WERI-Rb-1 (cell line): ENCODE measurements around the gene B3GAT1.

Source experiments
- DNase-seq: peaks from one replicate; pipeline ENCODE4 v3.0.0-alpha.2; 2020
- H3K27ac ChIP-seq: fragments of 250-450 bp; sonication (Bioruptor Pico); 2 replicates; pipeline ENCODE4 v1.5.1; 2020; ENCODE audit warnings: mild to moderate bottlenecking, moderate library complexity
- H3K27me3 ChIP-seq: fragments of 250-450 bp; sonication (Bioruptor Pico); 2 replicates; pipeline ENCODE4 v1.5.1; 2021; ENCODE audit warnings: mild to moderate bottlenecking, low read depth, moderate library complexity; ENCODE audit not compliant: insufficient read depth, severe bottlenecking
- H3K36me3 ChIP-seq: fragments of 250-450 bp; sonication (Bioruptor Pico); 2 replicates; pipeline ENCODE4 v1.5.1; 2020; ENCODE audit warnings: mild to moderate bottlenecking, moderate library complexity
- H3K4me3 ChIP-seq: 2 replicates; pipeline ENCODE4 v1.5.1; 2011; ENCODE audit warnings: low read depth, mild to moderate bottlenecking, control low read depth, low read length
- H3K9me3 ChIP-seq: fragments of 250-450 bp; sonication (Bioruptor Pico); 2 replicates; pipeline ENCODE4 v1.5.1; 2021; ENCODE audit warnings: mild to moderate bottlenecking, moderate library complexity; ENCODE audit not compliant: severe bottlenecking
- CTCF ChIP-seq: IDR thresholded peaks from 2 replicates; pipeline ENCODE4 v1.5.1; 2011; ENCODE audit warnings: low read depth, mild to moderate bottlenecking, control low read depth, inconsistent platforms, low read length

The B3GAT1 gene

GRCh38 chr11:134340354-134340964 is 71.6 kb downstream of the B3GAT1 start:
- Histone ChIP-seq H3K27me3 (no peaks in the 10 kb centered on the region), H3K36me3 (peaks cover 10% of the 10 kb centered on the region; the same call in 1 of the 2 replicates), H3K4me3 (no peak overlapping the region), H3K9me3 (no peaks in the 10 kb centered on the region), H3K27ac (no peak overlapping the region)
- DNase-seq, result no peak
- TF ChIP-seq CTCF, result no peak

GRCh38 chr11:134339756-134340155 is 72.3 kb downstream of the B3GAT1 start:
- no peak for DNase-seq
- H3K36me3 ChIP-seq, result peaks cover 12% of the 10 kb centered on the region
- no peak overlapping the region for H3K27ac ChIP-seq

GRCh38 chr11:134338654-134339053 is 73.4 kb downstream of the B3GAT1 start:
- Histone ChIP-seq H3K4me3 (no peak overlapping the region), H3K36me3 (peaks cover 12% of the 10 kb centered on the region), H3K27ac (no peak overlapping the region), H3K27me3 (no peaks in the 10 kb centered on the region), H3K9me3 (no peaks in the 10 kb centered on the region)
- TF ChIP-seq CTCF, result no peak
- no peak for DNase-seq

More at GRCh38 chr11:134339756-134340155, 72.3 kb downstream of the B3GAT1 start:
- no peaks in the 10 kb centered on the region for H3K27me3 ChIP-seq
- TF ChIP-seq CTCF, result no peak
- H3K4me3 ChIP-seq, result no peak overlapping the region
- no peaks in the 10 kb centered on the region for H3K9me3 ChIP-seq

GRCh38 chr11:134338068-134338467 is 74.0 kb downstream of the B3GAT1 start:
- TF ChIP-seq CTCF, result no peak
- H3K4me3 ChIP-seq, result no peak overlapping the region
- H3K9me3 ChIP-seq, result no peaks in the 10 kb centered on the region
- no peak for DNase-seq
- H3K27ac ChIP-seq, result no peak overlapping the region
- peaks cover 12% of the 10 kb centered on the region for H3K36me3 ChIP-seq
- H3K27me3 ChIP-seq, result no peaks in the 10 kb centered on the region

GRCh38 chr11:134337051-134337450 is 75.0 kb downstream of the B3GAT1 start:
- H3K9me3 ChIP-seq, result no peaks in the 10 kb centered on the region
- H3K27ac ChIP-seq, result no peak overlapping the region
- DNase-seq, result no peak
- TF ChIP-seq CTCF, result no peak
- H3K4me3 ChIP-seq, result no peak overlapping the region
- H3K27me3 ChIP-seq, result no peaks in the 10 kb centered on the region
- peaks cover 12% of the 10 kb centered on the region for H3K36me3 ChIP-seq

GRCh38 chr11:134334796-134335571 is 77.1 kb downstream of the B3GAT1 start:
- Histone ChIP-seq H3K9me3 (no peaks in the 10 kb centered on the region), H3K4me3 (no peak overlapping the region), H3K27ac (no peak overlapping the region), H3K27me3 (no peaks in the 10 kb centered on the region), H3K36me3 (peaks cover 15% of the 10 kb centered on the region)
- no peak for TF ChIP-seq CTCF
- no peak for DNase-seq
